Measurements from ENCODE around the gene UFD1. TPM values are rescaled to one million over a fixed set of nuclear protein-coding genes. Genes with fewer than 3 reads are reported as not detected.

UFD1 gene
- total RNA-seq, 1 donor from 2014 or later: 82.5 TPM

Other genes starting within 250 kb of the UFD1 start
- gene CLTCL1, start 187.5 kb downstream of the UFD1 start, total RNA-seq: 2.0 and 4.0 TPM in 2 replicates
- 12.2 and 14.7 TPM in 2 replicates for gene HIRA, start 47.5 kb downstream of the UFD1 start, total RNA-seq
- 19.4 and 22.7 TPM in 2 replicates for gene MRPL40, start 46.6 kb downstream of the UFD1 start, total RNA-seq
- 17.0 and 26.6 TPM in 2 replicates for gene C22orf39, start 31.5 kb downstream of the UFD1 start, total RNA-seq
- 3.0 and 12.2 TPM in 2 replicates for gene CDC45, start 727 bp upstream of the UFD1 start, total RNA-seq
- 533 and 904 TPM in 2 replicates for gene CLDN5, start 45.2 kb upstream of the UFD1 start, total RNA-seq
- gene SEPTIN5, start 235.3 kb upstream of the UFD1 start, total RNA-seq: 14.8 and 19.8 TPM in 2 replicates
- 2.6 and 3.0 TPM in 2 replicates for gene GP1BB, start 244.3 kb upstream of the UFD1 start, total RNA-seq